Keratinocyte (primary cell): ENCODE measurements around the gene NR2F1.

Experiments
- CTCF ChIP-seq, 3 experiments: IDR thresholded peaks in 1 of 3; conservative IDR thresholded peaks in 1 of 3; optimal IDR thresholded peaks in 1 of 3; 2 replicates in 2 of 3; 3 replicates in 1 of 3; pipeline versions ENCODE3 to v1.5.1; 2011; ENCODE audit warnings: low read length in 3 of 3, mild to moderate bottlenecking in 3 of 3, moderate library complexity in 2 of 3, control low read depth in 1 of 3, inconsistent platforms in 1 of 3; ENCODE audit not compliant: insufficient read depth in 2 of 3; ENCODE audit errors: extremely low read depth in 1 of 3
- EZH2 ChIP-seq: IDR thresholded peaks from one replicate; pipeline ENCODE4 v1.6.1; 2012; ENCODE audit warnings: inconsistent platforms, mild to moderate bottlenecking, low read length, moderate library complexity

DNA sequence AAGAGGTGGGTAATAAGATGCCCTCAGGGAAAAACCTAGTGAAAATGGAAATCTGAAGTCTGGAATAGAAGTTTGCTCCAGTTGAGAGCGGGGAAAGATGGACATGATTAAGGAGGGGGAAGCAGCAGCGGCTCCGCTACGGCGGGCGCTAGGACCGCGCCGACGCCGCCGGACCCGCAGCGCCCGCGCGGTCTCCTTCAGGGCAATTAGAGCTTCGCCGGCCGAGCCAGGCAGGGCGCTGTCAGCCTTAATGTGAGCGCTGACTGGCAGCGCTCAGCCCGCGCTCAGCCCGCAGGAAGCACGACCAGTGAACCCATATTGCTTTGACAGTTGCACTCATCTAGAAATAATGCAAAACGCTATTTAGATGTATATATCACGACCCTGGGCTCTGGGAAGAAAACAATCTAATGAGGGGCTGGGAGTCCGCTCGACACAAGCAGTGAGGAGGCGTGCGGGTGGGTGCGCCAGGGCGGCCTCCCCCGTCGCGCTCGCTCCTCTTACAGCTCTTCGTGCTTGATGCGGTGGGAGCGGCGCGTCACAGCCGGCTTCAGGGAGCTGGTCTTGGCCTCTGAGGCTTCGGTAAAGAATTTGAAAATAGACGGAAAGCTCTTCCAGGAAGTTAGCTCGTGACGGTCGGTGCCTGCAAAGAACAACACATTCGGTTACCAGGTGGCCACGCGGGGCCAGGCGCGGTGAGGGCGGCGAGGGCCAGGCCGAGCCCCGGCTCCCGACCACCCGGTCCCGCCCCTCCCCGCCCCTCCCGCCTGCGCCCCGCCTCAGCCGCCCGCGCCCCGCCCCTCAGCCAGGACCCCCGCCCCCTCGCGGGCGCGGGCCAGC lies 37.7 kb downstream of the NR2F1 start:
- peak in 2 of 3 experiments; percentile 23 to 39 for TF ChIP-seq CTCF (optimal IDR thresholded peaks at IDR 0.05 in 1 of 3, IDR thresholded peaks at IDR 0.05 in 1 of 3, conservative IDR thresholded peaks at IDR 0.05 in 1 of 3; ENCODE audit: extremely low read depth in 1 of 3, insufficient read depth in 2 of 3, low read length in 3 of 3)
- no peak for TF ChIP-seq EZH2
